NT2/D1 (cell line): ENCODE measurements around the gene INSRR.

Experiments used
- DNase-seq: peaks from one replicate; pipeline ENCODE4 v3.0.0-alpha.2; 2011; ENCODE audit warnings: low read depth, low spot score
- H3K27me3 ChIP-seq: 2 replicates; pipeline ENCODE4 v1.6.0; 2011; ENCODE audit warnings: mild to moderate bottlenecking; ENCODE audit not compliant: insufficient read length, insufficient read depth
- H3K36me3 ChIP-seq: 2 replicates; pipeline ENCODE4 v1.6.1; 2011; ENCODE audit warnings: mild to moderate bottlenecking, low read length, mixed read lengths; ENCODE audit not compliant: insufficient read depth, insufficient read length
- H3K4me1 ChIP-seq: 2 replicates; pipeline ENCODE4 v1.5.1; 2011; ENCODE audit not compliant: insufficient read depth, insufficient read length
- H3K4me3 ChIP-seq: 2 replicates; pipeline ENCODE4 v1.5.1; 2011; ENCODE audit warnings: low read depth; ENCODE audit not compliant: insufficient read length
- H3K9ac ChIP-seq: 2 replicates; pipeline ENCODE4 v1.6.0; 2011; ENCODE audit warnings: low read depth; ENCODE audit not compliant: insufficient read length
- H3K9me3 ChIP-seq: 2 replicates; pipeline ENCODE4 v1.5.1; 2011; ENCODE audit warnings: mild to moderate bottlenecking, low read length; ENCODE audit not compliant: insufficient read depth
- SUZ12 ChIP-seq: IDR thresholded peaks from 2 replicates; pipeline ENCODE4 v1.6.1; 2011; ENCODE audit not compliant: insufficient read length, insufficient read depth; ENCODE audit errors: extremely low read depth
- YY1 ChIP-seq: IDR thresholded peaks from 2 replicates; pipeline ENCODE4 v1.6.1; 2011; ENCODE audit not compliant: insufficient read length, insufficient read depth
- ZNF274 ChIP-seq: IDR thresholded peaks from 2 replicates; pipeline ENCODE4 v1.6.1; 2011; ENCODE audit warnings: mild to moderate bottlenecking, low read depth, low read length

The INSRR gene

GRCh38 chr1:156880473-156880872 is 21.6 kb upstream of the INSRR start:
- no peak overlapping the region for H3K4me3 ChIP-seq
- H3K9me3 ChIP-seq: no peaks in the 10 kb centered on the region
- DNase-seq: no peak
- H3K4me1 ChIP-seq: peaks cover 33% of the 10 kb centered on the region
- no peak overlapping the region for H3K9ac ChIP-seq
- no peak for TF ChIP-seq YY1
- H3K36me3 ChIP-seq: no peaks in the 10 kb centered on the region
- peaks cover 11% of the 10 kb centered on the region for H3K27me3 ChIP-seq

GRCh38 chr1:156879876-156880275 is 21.0 kb upstream of the INSRR start:
- Histone ChIP-seq H3K4me1 (peaks cover 28% of the 10 kb centered on the region), H3K27me3 (peaks cover 11% of the 10 kb centered on the region), H3K36me3 (no peaks in the 10 kb centered on the region), H3K4me3 (no peak overlapping the region), H3K9me3 (no peaks in the 10 kb centered on the region), H3K9ac (no peak overlapping the region)
- no peak for DNase-seq
- TF ChIP-seq YY1 (no peak), SUZ12 (no peak), ZNF274 (no peak)

- Histone ChIP-seq H3K4me1 (peaks cover 27% of the 10 kb centered on the region), H3K9me3 (no peaks in the 10 kb centered on the region), H3K4me3 (no peak overlapping the region), H3K27me3 (peaks cover 9% of the 10 kb centered on the region), H3K36me3 (no peaks in the 10 kb centered on the region), H3K9ac (no peak overlapping the region)
- no peak for DNase-seq
- TF ChIP-seq SUZ12: no peak
Observed at GRCh38 chr1:156877433-156878170, 18.7 kb upstream of the INSRR start.

GRCh38 chr1:156876281-156876680 is 17.4 kb upstream of the INSRR start:
- H3K4me3 ChIP-seq: no peak overlapping the region
- no peak overlapping the region for H3K9ac ChIP-seq
- H3K27me3 ChIP-seq: peaks cover 9% of the 10 kb centered on the region
- H3K9me3 ChIP-seq: no peaks in the 10 kb centered on the region
- DNase-seq: no peak
- TF ChIP-seq ZNF274 (no peak), YY1 (no peak), SUZ12 (no peak)
- H3K36me3 ChIP-seq: no peaks in the 10 kb centered on the region
- H3K4me1 ChIP-seq: peaks cover 19% of the 10 kb centered on the region

GRCh38 chr1:156875341-156875615 is 16.4 kb upstream of the INSRR start:
- no peaks in the 10 kb centered on the region for H3K9me3 ChIP-seq
- peaks cover 15% of the 10 kb centered on the region for H3K4me1 ChIP-seq
- DNase-seq: no peak
- no peak overlapping the region for H3K4me3 ChIP-seq
- H3K36me3 ChIP-seq: no peaks in the 10 kb centered on the region
- no peak overlapping the region for H3K9ac ChIP-seq
- peaks cover 9% of the 10 kb centered on the region for H3K27me3 ChIP-seq
- TF ChIP-seq ZNF274 (no peak), SUZ12 (no peak), YY1 (no peak)

GRCh38 chr1:156874572-156875340 is 15.8 kb upstream of the INSRR start:
- no peak overlapping the region for H3K9ac ChIP-seq
- H3K36me3 ChIP-seq: no peaks in the 10 kb centered on the region
- H3K4me3 ChIP-seq: no peak overlapping the region
- DNase-seq: no peak
- no peaks in the 10 kb centered on the region for H3K9me3 ChIP-seq
- TF ChIP-seq YY1 (no peak), ZNF274 (no peak), SUZ12 (no peak)
- peaks cover 9% of the 10 kb centered on the region for H3K27me3 ChIP-seq
- peaks cover 15% of the 10 kb centered on the region for H3K4me1 ChIP-seq

GRCh38 chr1:156874142-156874541 is 15.2 kb upstream of the INSRR start:
- TF ChIP-seq SUZ12: no peak
- no peak for TF ChIP-seq ZNF274
- TF ChIP-seq YY1: no peak
- Histone ChIP-seq H3K36me3 (no peaks in the 10 kb centered on the region), H3K4me3 (no peak overlapping the region), H3K9me3 (no peaks in the 10 kb centered on the region), H3K27me3 (peaks cover 9% of the 10 kb centered on the region), H3K9ac (no peak overlapping the region), H3K4me1 (peaks cover 15% of the 10 kb centered on the region)
- no peak for DNase-seq

GRCh38 chr1:156873659-156874058 is 14.7 kb upstream of the INSRR start:
- Histone ChIP-seq H3K36me3 (no peaks in the 10 kb centered on the region), H3K4me1 (peaks cover 15% of the 10 kb centered on the region), H3K9ac (no peak overlapping the region), H3K4me3 (no peak overlapping the region), H3K9me3 (no peaks in the 10 kb centered on the region), H3K27me3 (peaks cover 4% of the 10 kb centered on the region)
- TF ChIP-seq ZNF274 (no peak), SUZ12 (no peak), YY1 (no peak)
- no peak for DNase-seq
